ENCODE data around the gene KRT73. TPM values are rescaled to one million over a fixed set of nuclear protein-coding genes. Genes with fewer than 3 reads are reported as not detected.
A peak's percentile ranks its signal among the peaks of the same experiment; 100 is the strongest.

Gene KRT73
- total and polyA plus RNA-seq, 9 of the 15 experiments (the other 6 are each of a cell fraction or from before 2014, with no cell fraction given): 0.09 to 0.18 (median 0.13) TPM; not detected in 5

- TF ChIP-seq STAT6 (CRISPR knock-in tag; IDR thresholded peaks at IDR 0.05) (no peak), ZNF239 (CRISPR knock-in tag; IDR thresholded peaks at IDR 0.05) (peak; percentile 74), CBX5 (IDR thresholded peaks at IDR 0.05; ENCODE audit: borderline replicate concordance, low read depth) (no peak), ELF4 (CRISPR knock-in tag; IDR thresholded peaks at IDR 0.05) (peak; percentile 39), EP300 (IDR thresholded peaks at IDR 0.05; ENCODE audit: low read length) (peak; percentile 100), E4F1 (CRISPR knock-in tag; IDR thresholded peaks at IDR 0.05; ENCODE audit: borderline replicate concordance) (0 out of 2 replicates have a peak, but pooled peaks have one; percentile 29), KLF6 (CRISPR knock-in tag; IDR thresholded peaks at IDR 0.05; ENCODE audit: borderline replicate concordance) (peak; percentile 79), NUFIP1 (IDR thresholded peaks at IDR 0.05; ENCODE audit: partially characterized antibody) (peak; percentile 84), ARID1B (IDR thresholded peaks at IDR 0.05) (peak; percentile 99), ELF2 (CRISPR knock-in tag; IDR thresholded peaks at IDR 0.05) (peak; percentile 42; the same call in 1 of the 2 replicates), ARNT (IDR thresholded peaks at IDR 0.05) (peak; percentile 91 to 97), GATA2 (CRISPR knock-in tag; IDR thresholded peaks at IDR 0.05) (peak; percentile 96), DIDO1 (tag; IDR thresholded peaks at IDR 0.05; ENCODE audit: low read depth) (no peak), ATF4 (CRISPR knock-in tag; IDR thresholded peaks at IDR 0.05) (peak; percentile 71; the same call in 1 of the 2 replicates), POLR3G (IDR thresholded peaks at IDR 0.05; ENCODE audit: extremely low read depth, insufficient read length, insufficient replicate concordance) (no peak), ZNF699 (CRISPR knock-in tag; IDR thresholded peaks at IDR 0.05; ENCODE audit: insufficient replicate concordance) (no peak), C11orf30 (IDR thresholded peaks at IDR 0.05; ENCODE audit: low read depth) (no peak)
Observed at GRCh38 chr12:52662093-52662917, 43.9 kb upstream of the KRT73 start (continued).
